Anterior cingulate cortex (tissue), 58 donors: ENCODE data around the gene NDUFA1.
"Not testable (repeated sequence)": the region's sequence is repeated elsewhere in the genome, so short reads cannot be mapped to it uniquely, and the experiment has no call there.

ENCODE experiments used
- DNase-seq, 58 donors: peaks; one replicate each; lab custom pipeline; 2025; lab: John Stamatoyannopoulos, UW

Gene NDUFA1

GRCh38 chrX:119871599-119872395 lies at the start of gene NDUFA1, which contains the start of gene RNF113A:
Gene NDUFA1 (plus strand): TSS chrX:119871832. CDS start chrX:119871912, 80 bp downstream.
Gene RNF113A (minus strand): TSS chrX:119871733. CDS start chrX:119871613, 120 bp downstream.
- peak; percentile 5 to 88 (median 72) for DNase-seq

GRCh38 chrX:119824221-119824620 lies 47.4 kb upstream of the NDUFA1 start:
- not testable (repeated sequence) for DNase-seq

- DNase-seq: no peak
Measured at GRCh38 chrX:119826399-119826959, 45.2 kb upstream of the NDUFA1 start.

DNA sequence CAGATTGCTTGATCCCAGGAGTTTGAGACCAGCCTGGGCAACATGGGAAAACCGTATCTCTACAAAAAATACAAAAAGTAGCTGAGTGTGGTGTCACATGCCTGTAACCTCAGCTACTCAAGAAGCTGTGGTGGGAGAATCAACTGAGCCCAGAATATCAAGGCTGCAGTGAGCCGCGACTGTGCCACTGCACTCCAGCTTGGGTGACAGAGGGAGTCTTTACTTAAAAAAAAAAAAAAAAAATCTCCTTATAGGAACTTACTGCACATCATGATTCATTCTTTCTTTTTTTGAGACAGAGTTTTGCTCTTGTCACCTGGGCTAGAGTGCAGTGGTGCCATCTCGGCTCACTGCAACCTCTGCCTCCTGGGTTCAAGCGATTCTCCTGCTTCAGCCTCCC lies 43.2 kb upstream of the NDUFA1 start:
- DNase-seq: no peak

GRCh38 chrX:119833905-119834304 lies 37.7 kb upstream of the NDUFA1 start:
- no peak for DNase-seq

- DNase-seq: peak; percentile 27 to 96 (median 89)
Measured at GRCh38 chrX:119852382-119853353, 19.0 kb upstream of the NDUFA1 start, which contains the start of gene UPF3B. Gene UPF3B (minus strand): TSS chrX:119852963. CDS start chrX:119852928, 35 bp downstream.

- peak in 7 of 58 donors; percentile 0 to 16 (median 2) for DNase-seq
Measured at GRCh38 chrX:119853444-119853843, 18.2 kb upstream of the NDUFA1 start.

- DNase-seq: peak in 19 of 58 donors; percentile 0 to 39 (median 6)
Measured at GRCh38 chrX:119870626-119871131, 953 bp upstream of the NDUFA1 start.

DNA sequence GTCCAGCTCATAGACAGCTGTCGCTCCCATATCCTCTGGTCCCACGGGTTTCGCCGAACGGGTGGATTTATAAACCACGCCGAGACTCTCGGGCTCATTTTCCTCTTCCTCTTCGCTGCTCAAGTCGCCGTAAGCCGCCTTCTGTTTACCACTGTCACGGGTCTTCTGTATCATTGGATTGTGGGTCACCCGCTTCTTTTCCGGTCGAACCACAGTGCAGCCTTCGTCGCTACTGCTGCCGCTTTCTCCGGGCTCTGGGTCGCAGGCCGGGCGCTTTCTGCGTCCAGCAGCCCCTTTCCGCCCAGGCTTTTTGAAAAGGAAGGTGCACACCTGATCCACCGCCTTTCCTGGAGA lies 410 bp upstream of the NDUFA1 start:
- peak in 16 of 58 donors; percentile 8 to 81 (median 45) for DNase-seq

- DNase-seq: no peak
Measured at GRCh38 chrX:119878740-119879139, 7.1 kb downstream of the NDUFA1 start.

GRCh38 chrX:119880076-119880475 lies 8.4 kb downstream of the NDUFA1 start:
- no peak for DNase-seq

DNA sequence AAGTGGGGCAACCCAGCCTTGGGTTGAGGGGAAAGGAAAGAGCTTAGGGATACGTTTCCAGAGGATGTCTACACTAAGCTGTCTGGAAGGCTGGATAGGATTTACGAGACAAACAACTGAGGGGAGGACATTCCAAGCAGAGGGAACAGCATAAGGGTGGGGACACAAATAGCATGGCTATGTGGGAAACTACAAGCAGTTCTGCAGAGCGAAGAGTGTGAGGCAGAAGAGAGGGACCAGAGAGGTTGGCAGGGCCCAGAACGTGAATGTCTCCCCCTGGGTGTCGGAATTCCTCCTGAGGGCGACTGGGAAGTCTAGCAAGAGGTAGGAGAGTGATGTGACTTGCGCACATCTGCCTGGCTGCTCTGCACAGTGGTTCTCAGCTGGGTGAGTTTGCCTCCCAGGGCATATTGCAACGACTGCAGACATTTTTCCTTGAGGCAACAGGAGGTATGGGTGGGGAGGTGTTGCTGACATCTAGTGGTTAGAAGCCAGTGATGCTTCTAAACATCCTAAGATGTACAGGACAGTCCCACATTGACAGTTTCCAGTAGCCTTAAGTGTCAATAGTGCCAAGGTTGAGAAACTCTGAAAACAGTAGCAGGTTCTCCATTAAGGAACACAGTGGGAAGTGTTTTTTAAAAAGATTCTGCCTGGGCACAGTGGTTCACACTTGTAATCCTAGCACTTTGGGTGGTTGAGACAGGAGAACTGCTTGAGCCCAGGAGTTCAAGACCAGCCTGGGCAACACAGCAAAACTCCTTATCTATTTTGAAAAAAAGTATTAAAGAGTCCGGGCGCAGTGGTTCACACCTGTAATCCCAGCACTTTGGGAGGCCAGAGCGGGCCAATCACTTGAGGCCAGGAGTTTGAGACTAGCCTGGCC lies 9.2 kb downstream of the NDUFA1 start:
- peak in 8 of 58 donors; percentile 0 to 8 (median 2) for DNase-seq

DNA sequence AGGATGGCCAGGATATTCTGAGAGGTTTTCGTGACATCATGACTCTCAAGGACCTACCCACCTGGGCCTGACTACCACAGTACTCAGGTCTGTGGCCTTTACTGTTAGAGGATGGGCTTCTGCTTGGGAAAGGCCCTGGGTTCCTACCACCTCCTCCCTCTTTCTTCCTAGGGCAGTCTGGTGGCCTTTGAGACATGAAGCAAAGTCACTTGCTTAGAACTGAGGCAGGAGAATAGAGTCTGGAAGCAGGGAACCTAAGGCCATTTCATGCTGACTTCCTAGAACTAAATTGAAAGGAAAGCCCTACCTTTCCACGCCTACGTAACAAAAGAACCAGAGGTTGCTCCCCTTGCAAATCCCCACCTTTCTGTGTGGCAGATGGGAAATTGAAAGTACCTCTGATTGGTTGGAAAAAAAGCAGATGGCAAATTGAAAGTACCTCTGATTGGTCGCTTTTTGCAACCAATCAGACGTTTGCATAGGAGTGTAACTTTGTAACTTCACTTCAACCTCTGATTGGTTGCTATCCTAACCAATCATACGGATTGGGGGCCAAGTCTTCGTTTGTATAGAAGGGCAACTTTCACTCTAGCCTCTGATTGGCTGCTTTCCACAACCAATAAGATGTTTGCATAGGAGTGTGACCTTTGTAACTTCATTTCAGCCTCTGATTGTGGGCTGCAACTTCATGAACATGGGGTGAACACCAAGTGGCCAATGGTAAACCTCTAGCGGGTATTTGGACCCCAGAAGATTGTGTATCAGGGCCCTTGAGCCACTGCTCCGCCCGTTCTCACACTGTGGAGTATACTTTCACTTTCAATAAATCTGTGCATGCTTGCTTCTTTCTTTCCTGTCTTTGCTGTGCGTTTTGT lies 14.2 kb downstream of the NDUFA1 start:
- no peak for DNase-seq

DNA sequence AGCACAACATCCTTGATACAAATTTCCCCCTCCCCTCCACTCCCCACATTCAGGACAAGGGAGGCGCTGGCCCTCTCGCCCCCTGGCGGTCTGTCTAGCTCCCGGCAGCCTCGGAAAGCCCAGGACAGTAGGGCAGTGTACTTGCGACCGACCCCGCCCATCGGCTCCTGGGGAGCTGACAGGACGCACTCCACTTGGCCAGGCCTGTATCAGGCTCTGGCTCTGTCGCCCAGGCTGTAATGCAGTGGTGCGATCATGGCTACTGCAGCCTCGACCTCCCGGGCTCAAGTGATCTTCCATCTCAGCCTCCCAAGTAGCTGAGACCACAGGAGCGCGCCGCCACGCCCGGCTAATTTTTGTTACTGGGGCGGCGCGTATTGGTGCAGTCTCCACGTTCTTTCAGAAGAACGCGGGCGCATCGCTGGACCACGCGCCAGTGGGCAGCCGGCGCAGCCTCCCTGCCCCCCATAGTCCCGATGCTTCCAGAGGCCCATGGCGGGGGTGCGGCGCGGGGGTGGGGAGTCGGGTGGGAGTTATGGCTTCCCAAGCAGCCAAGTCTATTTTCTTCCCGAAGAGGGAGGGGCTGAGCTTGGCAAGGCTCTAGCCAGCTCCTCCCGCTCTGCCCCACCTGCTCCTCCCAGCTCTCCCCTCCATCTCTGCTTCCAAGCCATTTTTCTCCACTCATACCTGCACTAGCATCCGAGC lies 16.2 kb downstream of the NDUFA1 start:
- peak in 22 of 58 donors; percentile 0 to 34 (median 6) for DNase-seq

- not testable (repeated sequence) for DNase-seq
Measured at GRCh38 chrX:119890626-119891025, 19.0 kb downstream of the NDUFA1 start.

- DNase-seq: not testable (repeated sequence)
Measured at GRCh38 chrX:119891961-119892692, 20.5 kb downstream of the NDUFA1 start.

DNA sequence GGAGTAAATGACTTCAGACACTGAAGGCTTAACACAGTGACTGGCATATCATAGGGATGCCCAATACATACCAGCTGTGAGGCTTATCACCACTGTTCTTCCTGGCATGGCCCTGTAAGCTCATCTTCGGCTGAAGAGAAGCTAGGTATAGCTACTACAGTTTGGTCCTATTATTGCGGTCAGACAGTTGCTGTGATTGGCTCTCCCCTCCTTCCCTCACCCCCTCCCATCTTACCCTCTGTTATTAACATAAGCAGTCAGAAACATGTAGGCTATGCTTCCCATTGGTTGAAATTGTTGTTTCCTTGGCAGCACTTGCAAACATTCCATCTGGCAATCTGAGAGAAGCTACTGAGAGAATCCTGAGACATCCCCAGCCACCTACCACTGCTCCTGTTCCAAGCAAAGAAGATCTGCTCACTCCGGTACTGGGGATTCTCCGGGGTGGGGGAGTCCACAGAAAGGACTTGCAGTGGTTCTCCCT lies 24.3 kb downstream of the NDUFA1 start, which contains the start of gene AKAP14:
AKAP14 (plus strand) TSS at position 51 of the 484 bp plus-strand sequence. CDS start 7,331 bp downstream, outside the sequence.
- DNase-seq: peak in 15 of 58 donors; percentile 0 to 40 (median 2)
